K562 (cell line): Measurements from ENCODE around the gene TMEM63A. TPM values are rescaled to one million over a fixed set of nuclear protein-coding genes. Genes with fewer than 3 reads are reported as not detected.

Source experiments
- C11orf30 ChIP-seq: fragments of 450-650 bp; IDR thresholded peaks from 2 replicates; pipeline ENCODE4 v1.6.1; 2016; ENCODE audit warnings: low read depth, mild to moderate bottlenecking
- CHD2 ChIP-seq: IDR thresholded peaks from 2 replicates; pipeline ENCODE4 v1.6.1; 2011; ENCODE audit warnings: low read depth, low read length
- ESRRA ChIP-seq: fragments of 450-650 bp; IDR thresholded peaks from 2 replicates; pipeline ENCODE4 v1.6.1; 2014; ENCODE audit warnings: low read depth, mild to moderate bottlenecking, moderate library complexity, borderline replicate concordance
- GTF2F1 ChIP-seq: IDR thresholded peaks from 2 replicates; pipeline ENCODE4 v1.6.1; 2011; ENCODE audit warnings: low read depth, low read length, improper control_type of control experiment
- ILK ChIP-seq: fragments of 450-650 bp; IDR thresholded peaks from 2 replicates; pipeline ENCODE4 v1.6.1; 2016; ENCODE audit warnings: missing genetic modification characterization, low read depth, mild to moderate bottlenecking, missing compliant biosample characterization, moderate library complexity, borderline replicate concordance
- IRF9 ChIP-seq: fragments of 450-650 bp; IDR thresholded peaks from 2 replicates; pipeline ENCODE4 v1.6.1; 2016; ENCODE audit warnings: missing biosample characterization, missing genetic modification characterization
- MLX ChIP-seq, 2 experiments: fragments of 450-650 bp in 1 of 2; sonication (generic) in 1 of 2; formaldehyde crosslinking; conservative IDR thresholded peaks; 2 replicates each; pipeline versions ENCODE4 v1.4.0 to v1.8.1; 2020 to 2022; ENCODE audit warnings: mild to moderate bottlenecking in 1 of 2, missing genetic modification reagents in 1 of 2
- NR4A1 ChIP-seq, 2 experiments: fragments of 250-450 bp in 1 of 2; fragments of 450-650 bp in 1 of 2; sonication (Bioruptor Pico) in 1 of 2; IDR thresholded peaks; 2 replicates each; pipeline versions ENCODE4 v1.4.0 to v1.6.1; 2016 to 2020; ENCODE audit warnings: mild to moderate bottlenecking in 2 of 2, missing compliant biosample characterization in 1 of 2, missing genetic modification characterization in 1 of 2, moderate library complexity in 1 of 2
- RBM14 ChIP-seq: fragments of 200-400 bp; formaldehyde crosslinking; IDR thresholded peaks from 2 replicates; pipeline ENCODE4 v1.6.1; 2018; ENCODE audit warnings: low read depth, mild to moderate bottlenecking, low read length, moderate library complexity, borderline replicate concordance; ENCODE audit not compliant: insufficient read depth
- RBM34 ChIP-seq: fragments of 200-400 bp; formaldehyde crosslinking; IDR thresholded peaks from 2 replicates; pipeline ENCODE4 v1.6.1; 2018; ENCODE audit warnings: low read length, borderline replicate concordance; ENCODE audit not compliant: insufficient read depth
- REST ChIP-seq, 2 experiments: fragments of 450-650 bp; formaldehyde crosslinking in 1 of 2; IDR thresholded peaks; 2 replicates each; pipeline versions ENCODE4 v1.4.0 to v1.6.1; 2014 to 2020; ENCODE audit warnings: mild to moderate bottlenecking in 2 of 2, borderline replicate concordance in 1 of 2, low read depth in 1 of 2
- SIX5 ChIP-seq, 2 experiments: IDR thresholded peaks; 2 replicates each; pipeline ENCODE4 v1.6.1; 2011; ENCODE audit warnings: low read length in 2 of 2, borderline replicate concordance in 1 of 2, low read depth in 1 of 2, mild to moderate bottlenecking in 1 of 2, moderate library complexity in 1 of 2; ENCODE audit not compliant: insufficient read depth in 1 of 2
- ZC3H11A ChIP-seq: IDR thresholded peaks from 2 replicates; pipeline ENCODE4 v1.6.1; 2012; ENCODE audit warnings: low read depth, low read length, improper control_type of control experiment
- ZNF449 ChIP-seq: fragments of 250-450 bp; sonication (Bioruptor Pico); IDR thresholded peaks from 2 replicates; pipeline ENCODE4 v1.8.0; 2022; ENCODE audit warnings: moderate library complexity, mild to moderate bottlenecking, inconsistent platforms
- polyA plus RNA-seq, 8 experiments: library from polyadenylated mRNA; depleted of rRNA in 4 of 8; stranded (reverse) in 5 of 8; unstranded in 3 of 8; fragments of >200 nt; fragmentation: Nextera tagmentation in 2 of 8; fragmentation: Illumina TruSeq in 1 of 8; extraction: Ambion mirVana in 2 of 8; extraction: Trizol in 1 of 8; gene quantifications; 2 replicates each; pipeline versions ENCODE4 v1.2.1 to v1.2.3, GENCODE V29; 2011 to 2014; ENCODE audit warnings: inconsistent platforms in 1 of 8, missing spikeins in 1 of 8
- total RNA-seq, 7 experiments: library from RNA; depleted of rRNA in 6 of 7; stranded (reverse); fragments of >200 nt in 6 of 7; fragmentation: Illumina TruSeq in 2 of 7; extraction: Trizol in 2 of 7; gene quantifications; 2 replicates each; pipeline versions ENCODE4 v1.2.1 to v1.2.3, GENCODE V29; 2011 to 2021; ENCODE audit warnings: low replicate concordance in 1 of 7

Gene TMEM63A
- total and polyA plus RNA-seq, 9 of the 15 experiments (the other 6 are each of a cell fraction or from before 2014, with no cell fraction given), result 2.0 to 54.6 (median 17.5) TPM

GRCh38 chr1:225817611-225818061, 64.5 kb downstream of the TMEM63A start (continued):
- no peak for TF ChIP-seq REST (IDR thresholded peaks at IDR 0.05; ENCODE audit: borderline replicate concordance)
- no peak for TF ChIP-seq REST (CRISPR knock-in tag; IDR thresholded peaks at IDR 0.05; ENCODE audit: low read depth)
- no peak for TF ChIP-seq ESRRA
- 0 out of 2 replicates have a peak, but pooled peaks have one; percentile 41 for TF ChIP-seq IRF9 (tag)
- 0 out of 2 replicates have a peak, but pooled peaks have one; percentile 33 for TF ChIP-seq CHD2
- no peak for TF ChIP-seq RBM34
- TF ChIP-seq SIX5 (IDR thresholded peaks at IDR 0.05; ENCODE audit: borderline replicate concordance in 1 of 2, insufficient read depth in 1 of 2, low read depth in 1 of 2, low read length in 2 of 2), result no peak
- no peak for TF ChIP-seq RBM14
- no peak for TF ChIP-seq ZNF449
- no peak for TF ChIP-seq NR4A1 (CRISPR knock-in tag; IDR thresholded peaks at IDR 0.05)
- TF ChIP-seq NR4A1 (tag; IDR thresholded peaks at IDR 0.05), result no peak
- peak; percentile 93 for TF ChIP-seq C11orf30
- no peak for TF ChIP-seq ILK (tag)
- no peak for TF ChIP-seq MLX (CRISPR knock-in tag; conservative IDR thresholded peaks at IDR 0.05)
- no peak for TF ChIP-seq ZC3H11A
- TF ChIP-seq GTF2F1, result no peak
